Left ventricle myocardium superior (tissue), 1 donor: ENCODE results near the gene CHCHD3. TPM values are rescaled to one million over a fixed set of nuclear protein-coding genes. Genes with fewer than 3 reads are reported as not detected.

Experiments
- ATAC-seq: fragments of 200-7000 bp; cut with Tn5 transposase; one replicate; pipeline ENCODE4 v1.9.1; 2020; ENCODE audit warnings: mild to moderate bottlenecking, moderate library complexity
- DNase-seq: peaks from one replicate; pipeline ENCODE4 v3.0.0-alpha.2; 2020
- intact Hi-C: fragments of 100-400 bp; cut with micrococcal nuclease; formaldehyde crosslinking; loops from one replicate; pipeline ENCODE4 v1.11.0; 2022
- total RNA-seq: library from RNA; stranded (reverse); fragmentation: NEBNext Ultra II Directional; extraction: Animal tissue kit (Norgen Biotek cat#: 25700); gene quantifications from one replicate; pipeline ENCODE4 v1.2.1, GENCODE V29; 2021
- donor health status: DM: no; HTN: yes; CAD: no; lungs with severe emphysema.

CHCHD3 gene
- total RNA-seq, 1 donor from 2014 or later = 204 TPM

DNA sequence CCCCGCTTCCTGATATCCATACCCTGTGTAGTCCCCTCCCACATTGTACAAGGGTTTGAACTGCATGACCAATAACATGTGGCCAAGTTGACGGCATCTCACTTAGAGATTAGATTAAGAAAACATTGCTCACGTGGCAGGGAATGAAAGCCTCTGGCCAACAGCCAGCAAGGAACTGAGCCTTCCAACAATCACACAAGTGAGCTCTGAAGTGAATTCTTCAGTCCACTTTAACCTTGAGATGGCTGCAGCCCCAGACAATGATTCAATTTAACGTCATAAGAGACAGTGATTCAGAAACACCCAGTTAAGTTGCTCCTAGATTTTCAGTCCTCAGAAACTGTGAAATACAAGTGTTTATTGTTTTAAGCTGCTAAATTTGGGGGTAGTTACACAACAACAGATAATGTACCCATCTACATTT is 339.7 kb downstream of the CHCHD3 start:
- intact Hi-C loops = no loop called here
- no peak for DNase-seq
- peak; percentile 33 for ATAC-seq

DNA sequence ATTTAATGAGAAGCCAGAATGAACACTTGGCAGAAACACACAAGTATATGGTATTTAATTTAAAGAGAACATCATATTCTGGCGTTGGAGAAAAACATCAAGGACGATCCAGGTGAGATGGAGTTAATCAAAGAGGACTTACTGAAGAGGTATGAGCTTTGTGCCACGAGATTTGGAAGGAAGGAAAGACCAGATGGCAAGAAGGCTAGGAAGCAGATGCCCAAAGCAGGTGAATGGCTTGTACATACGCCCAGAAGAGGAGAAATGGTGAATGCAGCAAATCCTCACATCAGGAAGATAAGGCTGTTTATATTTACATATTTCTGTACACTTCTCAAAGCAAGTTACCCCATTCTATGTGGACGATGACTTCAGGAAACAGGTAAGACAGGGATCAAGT is 341.7 kb downstream of the CHCHD3 start:
- intact Hi-C loops = no loop called here
- DNase-seq (no peak), ATAC-seq (no peak)

DNA sequence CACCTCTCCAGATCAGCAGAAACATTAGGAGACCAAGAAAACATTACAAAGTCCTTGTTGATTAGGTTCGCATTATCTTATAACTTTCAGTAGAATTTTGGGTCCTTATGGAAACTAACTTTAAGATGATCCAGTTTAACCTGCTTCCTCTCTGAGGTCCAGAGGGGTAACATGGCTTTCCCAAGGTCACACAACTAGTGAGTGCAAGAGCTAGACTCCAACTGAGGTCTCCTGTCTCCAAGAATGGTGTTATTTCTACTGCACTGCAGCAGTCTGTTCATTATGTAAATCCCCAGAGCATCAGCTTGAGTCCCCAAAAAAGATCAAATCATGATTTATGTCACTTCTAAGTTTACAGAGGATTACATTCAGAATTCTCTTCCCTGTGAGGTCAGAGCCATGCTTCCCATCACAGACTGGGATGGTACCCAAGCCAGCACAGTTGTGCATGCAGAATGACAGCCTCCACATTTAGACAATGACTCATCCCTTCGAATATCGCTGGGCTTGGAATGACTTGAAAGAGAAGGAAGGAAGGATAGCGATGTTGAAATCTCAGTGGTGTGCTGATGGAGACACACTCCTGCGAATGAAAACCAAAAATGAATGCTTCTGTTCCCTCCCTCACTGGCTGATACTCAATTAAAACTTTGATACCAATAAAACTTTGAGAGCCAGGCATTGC is 342.5 kb downstream of the CHCHD3 start:
- ATAC-seq = peak; percentile 97
- intact Hi-C loops = no loop called here

GRCh38 chr7:132738254-132738653 is 343.6 kb downstream of the CHCHD3 start:
- intact Hi-C loops = no loop called here
- ATAC-seq = no peak
- no peak for DNase-seq

More for the DNA sequence above, 342.5 kb downstream of the CHCHD3 start:
- DNase-seq = no peak

- ATAC-seq (no peak), DNase-seq (no peak)
- intact Hi-C loops = no loop called here
These were observed 346.4 kb downstream of the CHCHD3 start for GRCh38 chr7:132735476-132735875.

Other genes starting within 250 kb of the CHCHD3 start
- gene EXOC4, start 171.0 kb upstream of the CHCHD3 start, total RNA-seq = 38.4 TPM